Heart left ventricle (tissue), 13 donors: ENCODE data around the gene IGF2R.

Source experiments
- CTCF ChIP-seq, 12 donors: fragments of 200-600 bp; sonication (generic) in 4 of 12; IDR thresholded peaks; one replicate each; pipeline versions ENCODE4 v1.5.0 to v1.8.0; 2018 to 2022; ENCODE audit warnings: antibody characterized with exemption in 12 of 12, mild to moderate bottlenecking in 5 of 12
- POLR2A ChIP-seq, 2 donors: fragments of 450-650 bp; IDR thresholded peaks; one replicate each; pipeline ENCODE4 v1.6.1; 2017; ENCODE audit warnings: antibody characterized with exemption in 2 of 2, mild to moderate bottlenecking in 2 of 2, moderate library complexity in 2 of 2
- donor health status: ischemic (EF 13 %, LVEDD 7.1; RV severe dilation, severe dysfunction).
- donor health status: DM: no; HTN: yes; CAD: no.
- donor health status: DM: no; HTN: no; CAD: no.
- donor health status: ischemic (EF 25% LVEDD 6.9; RV normal size, moderate dysfunction).
- donor health status: ischemic (EF 25% LVEDD 5.7; RV mildly dilated, moderate dysfunction).
- donor health status: ischemic (EF 35%, LVEDD 5.7; RV mildly dilated, moderate dysfunction).
- donor health status: nonischemic (EF 11% LVEDD 7.7; RV severe dilation, severe dysfunction).
- donor health status: DM: yes; HTN: yes; CAD: no.
- donor health status: PGD.
- donor health status: ischemic (EF 29% LVEDD 5.4; RV normal size, mild dysfunction).
- donor health status: nonischemic (EF 23%, LVEDD 6.1; RV moderate dilation, normal function).

- TF ChIP-seq POLR2A (IDR thresholded peaks at IDR 0.05) = no peak
- TF ChIP-seq CTCF (IDR thresholded peaks at IDR 0.05) = no peak
Measured at GRCh38 chr6:159933077-159933476, 35.8 kb upstream of the IGF2R start.
